ENCODE measurements around the gene BORCS6. TPM values are rescaled to one million over a fixed set of nuclear protein-coding genes. Genes with fewer than 3 reads are reported as not detected.

Gene BORCS6
- 10 to 100 TPM in 3 of 9 donors, 1 to 10 TPM in 6; 6.1 to 13.5 (median 8.1) TPM for total RNA-seq
- polyA plus RNA-seq, result 10 to 100 TPM in 1 of 2 donors, 1 to 10 TPM in 1; 5.1 to 12.9 TPM
- long read RNA-seq, donor 1, transcript BORCS6-201 (1 exons, 2,575 nt), result major isoform, 19 of 19 reads
- long read RNA-seq, donor 1, partial matches to known transcripts, result 0 of 19 reads
- long read RNA-seq, donor 1, other reads (novel, unspliced or antisense), result 0 of 19 reads
- long read RNA-seq, donor 2, transcript BORCS6-201 (1 exons, 2,575 nt), result major isoform, 123 of 124 reads
- long read RNA-seq, donor 2, partial matches to known transcripts, result 0 of 124 reads
- long read RNA-seq, donor 2, other reads (novel, unspliced or antisense), result 1 of 124 reads
- long read RNA-seq, donor 3, transcript BORCS6-201 (1 exons, 2,575 nt), result major isoform, 32 of 32 reads
- long read RNA-seq, donor 3, partial matches to known transcripts, result 0 of 32 reads
- long read RNA-seq, donor 3, other reads (novel, unspliced or antisense), result 0 of 32 reads

- Histone ChIP-seq H3K4me3 (peak within 1 kb of the TSS; percentile 57 to 96 (median 82)), H3K36me3 (no peaks in the 10 kb centered on the region), H3K9me3 (no peaks in the 10 kb centered on the region), H3K4me1 (peaks cover 6 to 54% (median 35%) of the 10 kb centered on the region in 12 donors), H3K27me3 (no peaks in the 10 kb centered on the region), H3K27ac (peak within 1 kb of the TSS; percentile 87 to 99 (median 96))
- intact Hi-C loops (cut with DNase I), result loop anchor here in 5 of 10 donors (5.0 to 10.0 kb wide), 5 partner anchors 55 to 185 kb away; partner anchors contain the start of genes CTC1 (in 1 of the 5), HES7 (in 1 of the 5), KRABD2 (in 1 of the 5) and PFAS (in 1 of the 5)
- 0 to 1% (median 0%) methylated on average over 49 to 70 of the region's 70 CpGs for WGBS, 4 donors
- ATAC-seq (peak; percentile 68 to 83 (median 78)), DNase-seq (peak; percentile 97 to 99 (median 98))
- TF ChIP-seq POLR2A (IDR thresholded peaks at IDR 0.05), result peak in 1 of 2 donors; percentile 88
- TF ChIP-seq, protein P1, sequence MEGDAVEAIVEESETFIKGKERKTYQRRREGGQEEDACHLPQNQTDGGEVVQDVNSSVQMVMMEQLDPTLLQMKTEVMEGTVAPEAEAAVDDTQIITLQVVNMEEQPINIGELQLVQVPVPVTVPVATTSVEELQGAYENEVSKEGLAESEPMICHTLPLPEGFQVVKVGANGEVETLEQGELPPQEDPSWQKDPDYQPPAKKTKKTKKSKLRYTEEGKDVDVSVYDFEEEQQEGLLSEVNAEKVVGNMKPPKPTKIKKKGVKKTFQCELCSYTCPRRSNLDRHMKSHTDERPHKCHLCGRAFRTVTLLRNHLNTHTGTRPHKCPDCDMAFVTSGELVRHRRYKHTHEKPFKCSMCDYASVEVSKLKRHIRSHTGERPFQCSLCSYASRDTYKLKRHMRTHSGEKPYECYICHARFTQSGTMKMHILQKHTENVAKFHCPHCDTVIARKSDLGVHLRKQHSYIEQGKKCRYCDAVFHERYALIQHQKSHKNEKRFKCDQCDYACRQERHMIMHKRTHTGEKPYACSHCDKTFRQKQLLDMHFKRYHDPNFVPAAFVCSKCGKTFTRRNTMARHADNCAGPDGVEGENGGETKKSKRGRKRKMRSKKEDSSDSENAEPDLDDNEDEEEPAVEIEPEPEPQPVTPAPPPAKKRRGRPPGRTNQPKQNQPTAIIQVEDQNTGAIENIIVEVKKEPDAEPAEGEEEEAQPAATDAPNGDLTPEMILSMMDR (IDR thresholded peaks at IDR 0.05), result peak in 5 of 12 donors; percentile 10 to 23 (median 12)
These were observed at the start of gene BORCS6 for GRCh38 chr17:8189711-8190477. Gene BORCS6 (minus strand): TSS chr17:8190180. CDS start chr17:8190140, 40 bp downstream.

GRCh38 chr17:8237886-8238285 is 47.9 kb upstream of the BORCS6 start:
- H3K27ac ChIP-seq, result no peak overlapping the region
- no peak overlapping the region for H3K4me3 ChIP-seq
- ATAC-seq (no peak), DNase-seq (no peak)
- WGBS, 4 donors, result 81 to 95% (median 86%) methylated on average over 4 of the region's 4 CpGs
- peaks cover 0 to 99% (median 95%) of the 10 kb centered on the region in 9 donors for H3K36me3 ChIP-seq
- no peaks in the 10 kb centered on the region for H3K27me3 ChIP-seq
- no peaks in the 10 kb centered on the region for H3K9me3 ChIP-seq
- intact Hi-C loops (cut with DNase I), result no loop called here
- TF ChIP-seq, protein P1 (IDR thresholded peaks at IDR 0.05), result no peak
- TF ChIP-seq POLR2A (IDR thresholded peaks at IDR 0.05), result no peak
- H3K4me1 ChIP-seq, result peaks cover 0 to 11% (median 0%) of the 10 kb centered on the region in 12 donors

DNA sequence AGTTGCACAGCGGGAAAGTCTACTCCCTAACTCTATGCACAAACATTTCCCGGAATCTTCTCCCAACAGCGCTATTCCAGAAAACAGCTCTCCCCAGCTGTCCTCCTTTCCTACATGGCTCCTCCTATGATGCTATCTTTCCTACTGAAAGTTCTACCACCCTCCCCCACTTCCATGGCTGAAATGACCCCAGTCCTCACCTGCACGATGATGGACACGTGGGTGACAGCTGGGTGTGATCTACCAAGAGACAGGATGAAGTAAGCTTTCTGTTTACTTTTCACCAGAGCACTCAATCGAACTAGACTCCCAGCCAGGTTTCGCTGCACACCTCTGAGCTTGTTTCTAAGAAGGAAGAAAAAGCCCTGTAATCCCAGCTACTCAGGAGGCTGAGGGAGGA is 47.2 kb upstream of the BORCS6 start:
- ATAC-seq, result peak in 1 of 4 donors; percentile 38
- DNase-seq, result no peak
- intact Hi-C loops (cut with DNase I), result no loop called here
- peaks cover 0 to 100% (median 97%) of the 10 kb centered on the region in 9 donors for H3K36me3 ChIP-seq
- H3K4me1 ChIP-seq, result peaks cover 0 to 11% (median 0%) of the 10 kb centered on the region in 12 donors
- WGBS, 4 donors, result 79 to 84% (median 83%) methylated on average over 7 of the region's 7 CpGs
- no peaks in the 10 kb centered on the region for H3K27me3 ChIP-seq
- no peak overlapping the region for H3K4me3 ChIP-seq
- TF ChIP-seq, protein P1 (IDR thresholded peaks at IDR 0.05), result no peak
- no peak for TF ChIP-seq POLR2A (IDR thresholded peaks at IDR 0.05)
- no peak overlapping the region for H3K27ac ChIP-seq
- H3K9me3 ChIP-seq, result no peaks in the 10 kb centered on the region
